IPS-11a (cell line): ENCODE data around the gene INSIG2.

Source experiments
- H3K4me3 ChIP-seq: one replicate; pipeline ENCODE4 v1.5.1; 2013; ENCODE audit warnings: low read depth, low read length, control low read depth

The INSIG2 gene

GRCh38 chr2:118088051-118089024 is at the start of gene INSIG2:
Gene INSIG2 (plus strand): TSS chr2:118088471. CDS start chr2:118096557, 8,086 bp downstream.
- H3K4me3 ChIP-seq, result peak within 1 kb of the TSS; percentile 84

- no peak overlapping the region for H3K4me3 ChIP-seq
These were observed 47.4 kb upstream of the INSIG2 start for GRCh38 chr2:118040891-118041290.

- H3K4me3 ChIP-seq, result no peak overlapping the region
These were observed 44.1 kb upstream of the INSIG2 start for GRCh38 chr2:118044103-118044716.

- H3K4me3 ChIP-seq, result no peak overlapping the region
These were observed 43.4 kb upstream of the INSIG2 start for GRCh38 chr2:118044854-118045253.

- no peak overlapping the region for H3K4me3 ChIP-seq
These were observed 43.0 kb upstream of the INSIG2 start for GRCh38 chr2:118045286-118045685.

- H3K4me3 ChIP-seq, result no peak overlapping the region
These were observed 41.5 kb upstream of the INSIG2 start for GRCh38 chr2:118046634-118047210.

- H3K4me3 ChIP-seq, result no peak overlapping the region
These were observed 40.9 kb upstream of the INSIG2 start for GRCh38 chr2:118047380-118047826.

- H3K4me3 ChIP-seq, result no peak overlapping the region
These were observed 39.9 kb upstream of the INSIG2 start for GRCh38 chr2:118048401-118048800.

GRCh38 chr2:118049140-118049815 is 39.0 kb upstream of the INSIG2 start:
- no peak overlapping the region for H3K4me3 ChIP-seq

GRCh38 chr2:118049816-118050140 is 38.5 kb upstream of the INSIG2 start:
- no peak overlapping the region for H3K4me3 ChIP-seq

- no peak overlapping the region for H3K4me3 ChIP-seq
These were observed 37.9 kb upstream of the INSIG2 start for GRCh38 chr2:118050386-118050785.

GRCh38 chr2:118050974-118051373 is 37.3 kb upstream of the INSIG2 start:
- H3K4me3 ChIP-seq, result no peak overlapping the region

- H3K4me3 ChIP-seq, result no peak overlapping the region
These were observed 36.4 kb upstream of the INSIG2 start for GRCh38 chr2:118051826-118052358.

GRCh38 chr2:118052474-118052873 is 35.8 kb upstream of the INSIG2 start:
- H3K4me3 ChIP-seq, result no peak overlapping the region

GRCh38 chr2:118053681-118054080 is 34.6 kb upstream of the INSIG2 start:
- H3K4me3 ChIP-seq, result no peak overlapping the region

GRCh38 chr2:118054213-118055008 is 33.9 kb upstream of the INSIG2 start:
- H3K4me3 ChIP-seq, result no peak overlapping the region

- H3K4me3 ChIP-seq, result no peak overlapping the region
These were observed 32.6 kb upstream of the INSIG2 start for GRCh38 chr2:118055512-118056164.

- H3K4me3 ChIP-seq, result no peak overlapping the region
These were observed 32.1 kb upstream of the INSIG2 start for GRCh38 chr2:118056165-118056534.

- H3K4me3 ChIP-seq, result no peak overlapping the region
These were observed 31.5 kb upstream of the INSIG2 start for GRCh38 chr2:118056801-118057200.

GRCh38 chr2:118058951-118059350 is 29.3 kb upstream of the INSIG2 start:
- no peak overlapping the region for H3K4me3 ChIP-seq
